ENCODE results near the gene FAM241B.
A peak's percentile ranks its signal among the peaks of the same experiment; 100 is the strongest.

The FAM241B gene

GRCh38 chr10:69669409-69669808, 39.4 kb downstream of the FAM241B start:
- no peak overlapping the region for H2BK120ac ChIP-seq (ENCODE audit: low read depth, low read length)
- DNase-seq = no peak
- H3K9me3 ChIP-seq (ENCODE audit: control insufficient read depth, low read length) = no peaks in the 10 kb centered on the region
- H3K18ac ChIP-seq (ENCODE audit: low read depth in 1 of 2, low read length in 2 of 2) = no peak overlapping the region
- H3K27me3 ChIP-seq (ENCODE audit: control insufficient read depth in 1 of 2, insufficient read depth in 1 of 2, low read length in 2 of 2) = peaks cover 36 to 86% of the 10 kb centered on the region in 2 experiments
- H2BK15ac ChIP-seq (ENCODE audit: low read depth, poor library complexity, severe bottlenecking) = no peak overlapping the region
- H3K79me1 ChIP-seq (replicated peaks; ENCODE audit: low read length, poor library complexity, severe bottlenecking) = no peaks in the 10 kb centered on the region
- no peak overlapping the region for H3K4me3 ChIP-seq (ENCODE audit: insufficient read depth in 1 of 2, low read depth in 1 of 2, low read length in 2 of 2)
- peaks cover 5% of the 10 kb centered on the region for H3K4me1 ChIP-seq (ENCODE audit: control insufficient read depth, insufficient read depth, low read depth, low read length)
- no peak overlapping the region for H3K23ac ChIP-seq (ENCODE audit: low read length in 2 of 2)
- no peak overlapping the region for H3K14ac ChIP-seq (ENCODE audit: low read length in 2 of 2)
- 79% methylated on average over 4 of the region's 4 CpGs for WGBS
- H4K8ac ChIP-seq (ENCODE audit: low read length) = no peak overlapping the region
- H2AFZ ChIP-seq (ENCODE audit: low read depth, low read length) = no peak overlapping the region
- H3K27ac ChIP-seq (ENCODE audit: low read length, poor library complexity, severe bottlenecking) = no peak overlapping the region
- H2BK12ac ChIP-seq (ENCODE audit: low read length in 2 of 2) = no peak overlapping the region
- H2BK5ac ChIP-seq (ENCODE audit: low read depth, low read length, poor library complexity, severe bottlenecking) = no peak overlapping the region
- no peaks in the 10 kb centered on the region for H3K36me3 ChIP-seq (ENCODE audit: control insufficient read depth in 1 of 2, insufficient read depth in 2 of 2, low read depth in 1 of 2, low read length in 2 of 2)
- no peak overlapping the region for H4K91ac ChIP-seq (ENCODE audit: low read length)
- H3K4me2 ChIP-seq (ENCODE audit: low read length, poor library complexity, severe bottlenecking) = no peak overlapping the region
- H3K9ac ChIP-seq (ENCODE audit: low read length) = no peak overlapping the region
- no peak overlapping the region for H3K4ac ChIP-seq (ENCODE audit: low read depth in 1 of 2, low read length in 2 of 2)
- H2AK5ac ChIP-seq (ENCODE audit: low read length, severe bottlenecking) = no peak overlapping the region

- H3K4me1 ChIP-seq (ENCODE audit: control insufficient read depth, insufficient read depth, low read depth, low read length) = peaks cover 3% of the 10 kb centered on the region
- WGBS = 94% methylated on average over 2 of the region's 3 CpGs
- no peaks in the 10 kb centered on the region for H3K36me3 ChIP-seq (ENCODE audit: control insufficient read depth in 1 of 2, insufficient read depth in 2 of 2, low read depth in 1 of 2, low read length in 2 of 2)
- H3K23ac ChIP-seq (ENCODE audit: low read length in 2 of 2) = no peak overlapping the region
- H3K4ac ChIP-seq (ENCODE audit: low read depth in 1 of 2, low read length in 2 of 2) = no peak overlapping the region
- H3K18ac ChIP-seq (ENCODE audit: low read depth in 1 of 2, low read length in 2 of 2) = no peak overlapping the region
- no peak overlapping the region for H3K9ac ChIP-seq (ENCODE audit: low read length)
- no peak overlapping the region for H2BK120ac ChIP-seq (ENCODE audit: low read depth, low read length)
- DNase-seq = no peak
- no peak overlapping the region for H2BK12ac ChIP-seq (ENCODE audit: low read length in 2 of 2)
- no peak overlapping the region for H3K4me3 ChIP-seq (ENCODE audit: insufficient read depth in 1 of 2, low read depth in 1 of 2, low read length in 2 of 2)
- H3K27ac ChIP-seq (ENCODE audit: low read length, poor library complexity, severe bottlenecking) = no peak overlapping the region
- no peak overlapping the region for H2BK5ac ChIP-seq (ENCODE audit: low read depth, low read length, poor library complexity, severe bottlenecking)
- H3K14ac ChIP-seq (ENCODE audit: low read length in 2 of 2) = no peak overlapping the region
- H4K91ac ChIP-seq (ENCODE audit: low read length) = no peak overlapping the region
- H3K27me3 ChIP-seq (ENCODE audit: control insufficient read depth in 1 of 2, insufficient read depth in 1 of 2, low read length in 2 of 2) = peaks cover 61 to 86% of the 10 kb centered on the region in 2 experiments
- no peak overlapping the region for H2AK5ac ChIP-seq (ENCODE audit: low read length, severe bottlenecking)
- no peak overlapping the region for H4K8ac ChIP-seq (ENCODE audit: low read length)
- no peak overlapping the region for H2AFZ ChIP-seq (ENCODE audit: low read depth, low read length)
- no peaks in the 10 kb centered on the region for H3K79me1 ChIP-seq (replicated peaks; ENCODE audit: low read length, poor library complexity, severe bottlenecking)
- no peak overlapping the region for H3K4me2 ChIP-seq (ENCODE audit: low read length, poor library complexity, severe bottlenecking)
- H3K9me3 ChIP-seq (ENCODE audit: control insufficient read depth, low read length) = no peaks in the 10 kb centered on the region
- H2BK15ac ChIP-seq (ENCODE audit: low read depth, poor library complexity, severe bottlenecking) = no peak overlapping the region
Measured at GRCh38 chr10:69673521-69673920, 43.5 kb downstream of the FAM241B start.

- Histone ChIP-seq H3K23ac (ENCODE audit: low read length in 2 of 2) (no peak overlapping the region), H3K18ac (ENCODE audit: low read depth in 1 of 2, low read length in 2 of 2) (no peak overlapping the region), H3K9ac (ENCODE audit: low read length) (no peak overlapping the region), H3K4me2 (ENCODE audit: low read length, poor library complexity, severe bottlenecking) (no peak overlapping the region), H3K36me3 (ENCODE audit: control insufficient read depth in 1 of 2, insufficient read depth in 2 of 2, low read depth in 1 of 2, low read length in 2 of 2) (no peaks in the 10 kb centered on the region), H3K27ac (ENCODE audit: low read length, poor library complexity, severe bottlenecking) (no peak overlapping the region), H3K9me3 (ENCODE audit: control insufficient read depth, low read length) (no peaks in the 10 kb centered on the region), H3K14ac (ENCODE audit: low read length in 2 of 2) (peak overlapping the region in 1 of 2 experiments; percentile 68), H3K27me3 (ENCODE audit: control insufficient read depth in 1 of 2, insufficient read depth in 1 of 2, low read length in 2 of 2) (peaks cover 66 to 83% of the 10 kb centered on the region in 2 experiments), H2AK5ac (ENCODE audit: low read length, severe bottlenecking) (no peak overlapping the region), H4K91ac (ENCODE audit: low read length) (peak overlapping the region; percentile 35), H3K79me1 (replicated peaks; ENCODE audit: low read length, poor library complexity, severe bottlenecking) (no peaks in the 10 kb centered on the region), H3K4me1 (ENCODE audit: control insufficient read depth, insufficient read depth, low read depth, low read length) (no peaks in the 10 kb centered on the region), H2BK15ac (ENCODE audit: low read depth, poor library complexity, severe bottlenecking) (no peak overlapping the region), H2BK5ac (ENCODE audit: low read depth, low read length, poor library complexity, severe bottlenecking) (no peak overlapping the region), H4K8ac (ENCODE audit: low read length) (no peak overlapping the region), H2AFZ (ENCODE audit: low read depth, low read length) (no peak overlapping the region), H3K4me3 (ENCODE audit: insufficient read depth in 1 of 2, low read depth in 1 of 2, low read length in 2 of 2) (no peak overlapping the region), H2BK120ac (ENCODE audit: low read depth, low read length) (no peak overlapping the region), H3K4ac (ENCODE audit: low read depth in 1 of 2, low read length in 2 of 2) (no peak overlapping the region), H2BK12ac (ENCODE audit: low read length in 2 of 2) (no peak overlapping the region)
- no peak for DNase-seq
- 58% methylated on average over 2 of the region's 2 CpGs for WGBS
Measured at GRCh38 chr10:69674786-69675185, 44.7 kb downstream of the FAM241B start.

GRCh38 chr10:69676301-69676700, 46.3 kb downstream of the FAM241B start:
- Histone ChIP-seq H3K9ac (ENCODE audit: low read length) (no peak overlapping the region), H3K4me1 (ENCODE audit: control insufficient read depth, insufficient read depth, low read depth, low read length) (peaks cover 1% of the 10 kb centered on the region), H3K14ac (ENCODE audit: low read length in 2 of 2) (no peak overlapping the region), H3K79me1 (replicated peaks; ENCODE audit: low read length, poor library complexity, severe bottlenecking) (no peaks in the 10 kb centered on the region), H2BK12ac (ENCODE audit: low read length in 2 of 2) (no peak overlapping the region), H3K23ac (ENCODE audit: low read length in 2 of 2) (no peak overlapping the region), H3K27ac (ENCODE audit: low read length, poor library complexity, severe bottlenecking) (no peak overlapping the region), H4K8ac (ENCODE audit: low read length) (no peak overlapping the region), H2AFZ (ENCODE audit: low read depth, low read length) (no peak overlapping the region), H2BK5ac (ENCODE audit: low read depth, low read length, poor library complexity, severe bottlenecking) (no peak overlapping the region), H2BK15ac (ENCODE audit: low read depth, poor library complexity, severe bottlenecking) (no peak overlapping the region), H3K4ac (ENCODE audit: low read depth in 1 of 2, low read length in 2 of 2) (no peak overlapping the region), H3K9me3 (ENCODE audit: control insufficient read depth, low read length) (no peaks in the 10 kb centered on the region), H2AK5ac (ENCODE audit: low read length, severe bottlenecking) (no peak overlapping the region), H2BK120ac (ENCODE audit: low read depth, low read length) (no peak overlapping the region), H3K18ac (ENCODE audit: low read depth in 1 of 2, low read length in 2 of 2) (no peak overlapping the region), H4K91ac (ENCODE audit: low read length) (no peak overlapping the region), H3K4me2 (ENCODE audit: low read length, poor library complexity, severe bottlenecking) (no peak overlapping the region), H3K4me3 (ENCODE audit: insufficient read depth in 1 of 2, low read depth in 1 of 2, low read length in 2 of 2) (no peak overlapping the region), H3K36me3 (ENCODE audit: control insufficient read depth in 1 of 2, insufficient read depth in 2 of 2, low read depth in 1 of 2, low read length in 2 of 2) (no peaks in the 10 kb centered on the region), H3K27me3 (ENCODE audit: control insufficient read depth in 1 of 2, insufficient read depth in 1 of 2, low read length in 2 of 2) (peaks cover 76 to 93% of the 10 kb centered on the region in 2 experiments)
- WGBS = 50% methylated on average over 1 of the region's 4 CpGs
- DNase-seq = no peak
